OCI-LY1 (cell line): ENCODE results near the gene NAPG.

Experiments used
- CTCF ChIP-seq: fragments of 200-600 bp; sonication (generic), shearing (Covaris generic); IDR thresholded peaks from 2 replicates; pipeline ENCODE4 v1.5.1; 2017; ENCODE audit warnings: mild to moderate bottlenecking, antibody characterized with exemption, low read length, moderate library complexity, mixed read lengths
- EZH2 ChIP-seq: fragments of 200-600 bp; sonication (generic), shearing (Covaris generic); IDR thresholded peaks from 2 replicates; pipeline ENCODE4 v1.8.0; 2017; ENCODE audit warnings: borderline replicate concordance, mixed run types, mild to moderate bottlenecking, antibody characterized with exemption, low read length, moderate library complexity, mixed read lengths

GRCh38 chr18:10499230-10499629, 26.6 kb upstream of the NAPG start:
- no peak for TF ChIP-seq CTCF
- no peak for TF ChIP-seq EZH2
